GM18909 (cell line): ENCODE data around the gene NUP210.

Experiments used
- ATAC-seq: cut with Tn5 transposase; IDR thresholded peaks from one replicate; pipeline ENCODE4 v1.9.1; 2021; ENCODE audit warnings: mild to moderate bottlenecking; ENCODE audit not compliant: unreplicated experiment, poor library complexity

NUP210 gene

GRCh38 chr3:13278783-13279531, 141.2 kb downstream of the NUP210 start:
- no peak for ATAC-seq

- ATAC-seq: no peak
Measured at GRCh38 chr3:13277860-13278531, 142.1 kb downstream of the NUP210 start.

- ATAC-seq: no peak
Measured at GRCh38 chr3:13277196-13277813, 142.8 kb downstream of the NUP210 start.

GRCh38 chr3:13276438-13277195, 143.5 kb downstream of the NUP210 start:
- no peak for ATAC-seq

GRCh38 chr3:13275376-13276005, 144.6 kb downstream of the NUP210 start:
- ATAC-seq: no peak

- ATAC-seq: no peak
Measured at GRCh38 chr3:13274551-13275332, 145.4 kb downstream of the NUP210 start.

- no peak for ATAC-seq
Measured at GRCh38 chr3:13274125-13274524, 146.0 kb downstream of the NUP210 start.

GRCh38 chr3:13273604-13274105, 146.5 kb downstream of the NUP210 start:
- ATAC-seq: no peak

- ATAC-seq: no peak
Measured at GRCh38 chr3:13272831-13273603, 147.1 kb downstream of the NUP210 start.

- no peak for ATAC-seq
Measured at GRCh38 chr3:13269711-13270378, 150.3 kb downstream of the NUP210 start.

- ATAC-seq: no peak
Measured at GRCh38 chr3:13268961-13269441, 151.1 kb downstream of the NUP210 start.

- ATAC-seq: no peak
Measured at GRCh38 chr3:13268120-13268519, 152.0 kb downstream of the NUP210 start.

GRCh38 chr3:13266651-13267362, 153.3 kb downstream of the NUP210 start:
- ATAC-seq: no peak
